Left lung (tissue), 14 donors: Measurements from ENCODE around the gene SYT1. TPM values are rescaled to one million over a fixed set of nuclear protein-coding genes. Genes with fewer than 3 reads are reported as not detected.

ENCODE experiments used
- ATAC-seq: fragments of 200-7000 bp; cut with Tn5 transposase; one replicate; pipeline ENCODE4 v1.9.1; 2020; ENCODE audit warnings: moderate library complexity
- DNase-seq, 4 donors: peaks; one replicate each; pipeline ENCODE4 v3.0.0-alpha.2; 2013 to 2020
- H3K27ac ChIP-seq, 2 donors: fragments of 200-600 bp; sonication (generic) in 1 of 2; one replicate each; pipeline versions ENCODE4 v1.5.0 to v1.8.0; 2020 to 2021
- H3K27me3 ChIP-seq, 2 donors: fragments of 200-600 bp; sonication (generic) in 1 of 2; one replicate each; pipeline versions ENCODE4 v1.5.0 to v1.8.0; 2020 to 2021
- H3K36me3 ChIP-seq, 2 donors: fragments of 200-600 bp; sonication (generic) in 1 of 2; one replicate each; pipeline versions ENCODE4 v1.5.0 to v1.8.0; 2020 to 2021
- H3K4me1 ChIP-seq, 2 donors: fragments of 200-600 bp; one replicate each; pipeline ENCODE4 v1.8.0; 2021
- H3K4me3 ChIP-seq, 2 donors: fragments of 200-600 bp; sonication (generic) in 1 of 2; one replicate each; pipeline versions ENCODE4 v1.5.0 to v1.8.0; 2020 to 2021; ENCODE audit warnings: mild to moderate bottlenecking in 1 of 2
- H3K9me3 ChIP-seq, 2 donors: fragments of 200-600 bp; sonication (generic) in 1 of 2; one replicate each; pipeline versions ENCODE4 v1.5.0 to v1.8.0; 2020 to 2021
- intact Hi-C, 2 donors: fragments of 100-400 bp; cut with DNase I; formaldehyde crosslinking; loops; one replicate each; pipeline versions ENCODE4 v1.11.2 to v1.14.2; 2022
- long read RNA-seq, 12 donors: library from polyadenylated mRNA in 2 of 12; unstranded in 2 of 12; transcript quantifications; one replicate each; pipeline ENCODE4 v2.0.0 and lab custom pipeline, GENCODE V29; 2019 to 2026
- polyA plus RNA-seq, 6 donors: library from polyadenylated mRNA; unstranded; fragments of 120-200 nt; gene quantifications; one replicate each; pipeline ENCODE4 v1.2.1, GENCODE V29; 2013; ENCODE audit not compliant: insufficient read length in 6 of 6
- total RNA-seq, 2 donors: library from RNA; stranded (reverse); fragmentation: NEBNext Ultra II Directional; extraction: Animal tissue kit (Norgen Biotek cat#: 25700); gene quantifications; one replicate each; pipeline ENCODE4 v1.2.1, GENCODE V29; 2021
- TF ChIP-seq, protein P1 (sequence below), 2 donors: fragments of 200-600 bp; sonication (generic) in 1 of 2; IDR thresholded peaks; one replicate each; pipeline versions ENCODE4 v1.5.0 to v1.8.0; 2021; ENCODE audit warnings: antibody characterized with exemption in 2 of 2
- donor health status: DM: no; HTN: yes; CAD: no.
- donor health status: DM: no; HTN: no; CAD: no.

Gene SYT1
- total RNA-seq (1 to 10 TPM; 1.5 TPM), polyA plus RNA-seq (1 to 10 TPM; 3.5 to 6.9 (median 5.2) TPM)
- long read RNA-seq, donor 1, full-length matches to known transcripts, result 1 of 1 reads
- long read RNA-seq, donor 1, partial matches to known transcripts, result 0 of 1 reads
- long read RNA-seq, donor 1, other reads (novel, unspliced or antisense), result 0 of 1 reads
- long read RNA-seq, donor 2, full-length matches to known transcripts, result 2 of 2 reads
- long read RNA-seq, donor 2, partial matches to known transcripts, result 0 of 2 reads
- long read RNA-seq, donor 2, other reads (novel, unspliced or antisense), result 0 of 2 reads
- long read RNA-seq, donor 3, result 0 reads
- long read RNA-seq, donor 4, result 0 reads
- long read RNA-seq, donor 5, partial matches to known transcripts, result 25 of 32 reads
- long read RNA-seq, donor 5, other reads (novel, unspliced or antisense), result 7 of 32 reads
- long read RNA-seq, donor 6, result 0 reads
- long read RNA-seq, donor 7, result 0 reads
- long read RNA-seq, donor 8, result 0 reads
- long read RNA-seq, donor 9, result 0 reads
- long read RNA-seq, donor 10, partial matches to known transcripts, result 1 of 2 reads
- long read RNA-seq, donor 10, other reads (novel, unspliced or antisense), result 1 of 2 reads
- long read RNA-seq, donor 11, full-length matches to known transcripts, result 20 of 34 reads
- long read RNA-seq, donor 11, partial matches to known transcripts, result 14 of 34 reads
- long read RNA-seq, donor 11, other reads (novel, unspliced or antisense), result 0 of 34 reads
- long read RNA-seq, donor 12, partial matches to known transcripts, result 42 of 42 reads
- long read RNA-seq, donor 12, other reads (novel, unspliced or antisense), result 0 of 42 reads

DNA sequence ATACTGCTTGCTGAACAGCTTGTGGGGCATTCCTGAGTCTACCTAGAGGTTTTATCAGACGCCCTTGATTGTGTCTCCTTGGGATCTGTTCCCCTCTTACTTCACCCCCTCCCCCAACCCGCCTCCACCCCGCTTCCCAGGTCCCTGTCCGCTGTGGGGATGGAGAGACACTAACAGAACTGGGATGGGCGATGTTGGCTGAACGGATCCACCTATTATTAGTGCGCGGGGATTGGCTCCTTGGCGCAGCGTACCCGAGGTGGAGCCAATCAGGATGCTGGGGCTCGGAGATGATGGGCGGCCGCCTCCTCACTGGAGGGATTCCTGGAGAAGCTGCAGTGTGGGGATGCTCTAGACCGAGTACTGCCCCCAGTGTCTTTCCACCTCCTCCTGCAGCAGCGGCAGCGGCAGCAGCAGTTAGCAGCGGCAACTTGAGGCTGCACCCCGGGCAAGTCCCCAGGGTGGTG, at the start of gene SYT1:
Gene SYT1 (plus strand): TSS at position 372 of the 467 bp plus-strand sequence.
- H3K27me3 ChIP-seq, result peaks cover 14 to 38% of the 10 kb centered on the region in 2 donors
- intact Hi-C loops, result no loop called here

DNA sequence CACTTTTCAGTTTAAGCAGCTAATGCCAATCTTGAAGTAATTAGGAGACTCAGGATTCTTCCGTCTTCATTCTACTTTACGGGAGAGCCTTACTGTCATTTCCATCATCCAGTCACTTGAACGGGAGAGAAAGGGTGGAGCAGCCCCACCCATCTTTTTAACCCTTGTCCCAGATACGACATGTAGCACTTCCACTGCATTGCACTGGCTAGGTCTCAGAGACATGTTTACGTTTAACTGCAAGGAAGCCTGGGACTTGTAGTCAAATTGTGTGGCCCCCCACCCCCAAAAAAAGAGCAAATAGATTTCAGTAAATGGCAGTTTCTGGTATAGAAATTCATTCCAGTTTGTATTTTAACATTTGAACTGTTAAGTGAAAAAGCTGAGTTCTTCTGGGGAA, 46.1 kb upstream of the SYT1 start:
- no peak overlapping the region for H3K27ac ChIP-seq
- peaks cover 0 to 9% of the 10 kb centered on the region in 2 donors for H3K9me3 ChIP-seq
- ATAC-seq (no peak), DNase-seq (no peak)
- intact Hi-C loops, result no loop called here
- no peaks in the 10 kb centered on the region for H3K4me1 ChIP-seq
- H3K36me3 ChIP-seq, result no peaks in the 10 kb centered on the region
- TF ChIP-seq, protein P1, sequence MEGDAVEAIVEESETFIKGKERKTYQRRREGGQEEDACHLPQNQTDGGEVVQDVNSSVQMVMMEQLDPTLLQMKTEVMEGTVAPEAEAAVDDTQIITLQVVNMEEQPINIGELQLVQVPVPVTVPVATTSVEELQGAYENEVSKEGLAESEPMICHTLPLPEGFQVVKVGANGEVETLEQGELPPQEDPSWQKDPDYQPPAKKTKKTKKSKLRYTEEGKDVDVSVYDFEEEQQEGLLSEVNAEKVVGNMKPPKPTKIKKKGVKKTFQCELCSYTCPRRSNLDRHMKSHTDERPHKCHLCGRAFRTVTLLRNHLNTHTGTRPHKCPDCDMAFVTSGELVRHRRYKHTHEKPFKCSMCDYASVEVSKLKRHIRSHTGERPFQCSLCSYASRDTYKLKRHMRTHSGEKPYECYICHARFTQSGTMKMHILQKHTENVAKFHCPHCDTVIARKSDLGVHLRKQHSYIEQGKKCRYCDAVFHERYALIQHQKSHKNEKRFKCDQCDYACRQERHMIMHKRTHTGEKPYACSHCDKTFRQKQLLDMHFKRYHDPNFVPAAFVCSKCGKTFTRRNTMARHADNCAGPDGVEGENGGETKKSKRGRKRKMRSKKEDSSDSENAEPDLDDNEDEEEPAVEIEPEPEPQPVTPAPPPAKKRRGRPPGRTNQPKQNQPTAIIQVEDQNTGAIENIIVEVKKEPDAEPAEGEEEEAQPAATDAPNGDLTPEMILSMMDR (IDR thresholded peaks at IDR 0.05), result no peak
- no peak overlapping the region for H3K4me3 ChIP-seq
- H3K27me3 ChIP-seq, result no peaks in the 10 kb centered on the region

More for the DNA sequence above, at the start of gene SYT1:
- H3K4me3 ChIP-seq, result peak within 1 kb of the TSS; percentile 36 to 42
- H3K4me1 ChIP-seq, result no peaks in the 10 kb centered on the region
- DNase-seq (peak; percentile 25 to 62 (median 46)), ATAC-seq (peak; percentile 61)
- H3K27ac ChIP-seq, result peak within 1 kb of the TSS in 1 of 2 donors; percentile 30
- no peaks in the 10 kb centered on the region for H3K9me3 ChIP-seq
- TF ChIP-seq, protein P1 (IDR thresholded peaks at IDR 0.05), result no peak
- H3K36me3 ChIP-seq, result no peaks in the 10 kb centered on the region

DNA sequence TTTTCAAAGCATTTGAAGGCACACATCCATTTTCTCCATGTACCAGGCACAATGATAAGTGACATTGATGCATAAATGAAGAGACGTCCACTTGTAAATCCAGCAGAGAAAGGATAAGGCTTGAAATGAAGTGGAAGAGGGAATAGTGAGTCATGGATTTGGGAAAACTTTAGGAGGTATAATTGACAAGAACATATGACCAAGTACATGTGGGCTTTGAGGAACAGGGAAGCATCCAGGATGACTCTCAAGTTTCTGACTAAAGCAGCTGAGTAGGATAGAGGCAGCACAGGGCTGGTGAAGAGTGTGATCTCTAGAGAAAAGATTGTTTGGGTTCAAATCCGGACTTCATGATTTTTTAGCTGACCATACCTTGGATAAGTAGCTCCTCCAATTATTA, 43.6 kb upstream of the SYT1 start:
- Histone ChIP-seq H3K9me3 (peaks cover 0 to 3% of the 10 kb centered on the region in 2 donors), H3K36me3 (no peaks in the 10 kb centered on the region), H3K27ac (no peak overlapping the region), H3K4me1 (no peaks in the 10 kb centered on the region), H3K27me3 (no peaks in the 10 kb centered on the region), H3K4me3 (no peak overlapping the region)
- TF ChIP-seq, protein P1 (IDR thresholded peaks at IDR 0.05), result no peak
- DNase-seq (no peak), ATAC-seq (no peak)
- intact Hi-C loops, result no loop called here

DNA sequence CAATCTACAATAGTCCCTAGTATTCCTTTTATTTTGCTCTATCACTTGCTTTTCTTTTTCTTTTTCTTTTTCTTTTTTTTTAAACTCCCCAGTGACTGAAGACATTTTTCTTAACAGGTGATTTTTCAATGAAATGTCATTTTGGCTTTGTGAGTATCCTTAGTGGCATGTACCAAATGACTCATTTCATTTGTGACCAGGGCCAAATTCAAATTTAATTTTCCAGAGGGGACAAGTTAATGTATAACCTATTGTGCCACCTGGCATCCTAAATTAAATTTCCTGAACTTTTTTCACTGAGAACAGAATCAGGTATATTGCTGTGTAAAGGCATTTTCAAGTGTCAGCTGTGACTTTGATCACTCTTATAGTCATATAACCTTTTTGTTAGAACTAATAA, 39.7 kb upstream of the SYT1 start:
- DNase-seq, result no peak
- TF ChIP-seq, protein P1 (IDR thresholded peaks at IDR 0.05), result no peak
- intact Hi-C loops, result no loop called here
- Histone ChIP-seq H3K9me3 (peaks cover 0 to 4% of the 10 kb centered on the region in 2 donors), H3K27me3 (no peaks in the 10 kb centered on the region), H3K4me1 (no peaks in the 10 kb centered on the region), H3K36me3 (no peaks in the 10 kb centered on the region), H3K4me3 (no peak overlapping the region), H3K27ac (no peak overlapping the region)
- ATAC-seq, result no peak

DNA sequence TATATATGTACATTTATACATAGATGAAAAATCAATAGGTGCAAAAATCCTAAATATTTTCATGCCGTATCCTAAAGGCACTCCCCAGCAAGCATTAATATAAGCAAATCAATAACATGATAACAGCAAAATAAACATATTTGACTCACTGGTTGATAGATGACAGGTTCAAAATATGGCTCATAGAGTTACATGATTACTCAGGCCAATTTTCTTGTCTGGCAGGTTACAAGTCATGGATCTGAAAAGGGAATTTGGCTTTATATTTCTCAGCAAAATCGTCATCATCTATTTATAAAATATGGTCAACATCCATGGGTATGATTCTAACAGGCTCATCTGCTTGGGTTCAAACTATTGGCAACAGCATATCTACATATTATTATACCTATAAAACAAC, 34.9 kb upstream of the SYT1 start:
- H3K4me1 ChIP-seq, result no peaks in the 10 kb centered on the region
- DNase-seq (no peak), ATAC-seq (no peak)
- peaks cover 0 to 4% of the 10 kb centered on the region in 2 donors for H3K9me3 ChIP-seq
- TF ChIP-seq, protein P1 (IDR thresholded peaks at IDR 0.05), result no peak
- H3K36me3 ChIP-seq, result no peaks in the 10 kb centered on the region
- no peaks in the 10 kb centered on the region for H3K27me3 ChIP-seq
- intact Hi-C loops, result no loop called here
- H3K27ac ChIP-seq, result no peak overlapping the region
- no peak overlapping the region for H3K4me3 ChIP-seq
